ENCODE data around the gene REL.

Gene REL

GRCh38 chr2:60844105-60844504 is 37.3 kb upstream of the REL start:
- Histone ChIP-seq H3K4me3 (ENCODE audit: low read depth in 1 of 5, low read length in 5 of 5) (no peak overlapping the region), H3K9me3 (ENCODE audit: control insufficient read depth in 5 of 5, low read length in 5 of 5) (no peaks in the 10 kb centered on the region), H3K4me1 (ENCODE audit: control insufficient read depth in 5 of 5, insufficient read depth in 5 of 5, low read length in 5 of 5) (no peaks in the 10 kb centered on the region), H3K27ac (ENCODE audit: low read depth, low read length) (no peak overlapping the region), H3K9ac (ENCODE audit: low read length in 5 of 5) (no peak overlapping the region), H3K36me3 (ENCODE audit: control insufficient read depth in 5 of 5, insufficient read depth in 5 of 5, low read length in 5 of 5) (no peaks in the 10 kb centered on the region), H3K27me3 (ENCODE audit: control insufficient read depth in 5 of 5, insufficient read depth in 4 of 5, low read length in 5 of 5) (no peaks in the 10 kb centered on the region)

GRCh38 chr2:60847854-60848253 is 33.5 kb upstream of the REL start:
- Histone ChIP-seq H3K9ac (ENCODE audit: low read length in 5 of 5) (no peak overlapping the region), H3K27ac (ENCODE audit: low read depth, low read length) (no peak overlapping the region), H3K27me3 (ENCODE audit: control insufficient read depth in 5 of 5, insufficient read depth in 4 of 5, low read length in 5 of 5) (no peaks in the 10 kb centered on the region), H3K36me3 (ENCODE audit: control insufficient read depth in 5 of 5, insufficient read depth in 5 of 5, low read length in 5 of 5) (no peaks in the 10 kb centered on the region), H3K4me1 (ENCODE audit: control insufficient read depth in 5 of 5, insufficient read depth in 5 of 5, low read length in 5 of 5) (peaks cover 0 to 5% (median 0%) of the 10 kb centered on the region in 5 donors), H3K9me3 (ENCODE audit: control insufficient read depth in 5 of 5, low read length in 5 of 5) (no peaks in the 10 kb centered on the region), H3K4me3 (ENCODE audit: low read depth in 1 of 5, low read length in 5 of 5) (no peak overlapping the region)

- Histone ChIP-seq H3K36me3 (ENCODE audit: control insufficient read depth in 5 of 5, insufficient read depth in 5 of 5, low read length in 5 of 5) (no peaks in the 10 kb centered on the region), H3K9ac (ENCODE audit: low read length in 5 of 5) (no peak overlapping the region), H3K27me3 (ENCODE audit: control insufficient read depth in 5 of 5, insufficient read depth in 4 of 5, low read length in 5 of 5) (no peaks in the 10 kb centered on the region), H3K27ac (ENCODE audit: low read depth, low read length) (no peak overlapping the region), H3K4me3 (ENCODE audit: low read depth in 1 of 5, low read length in 5 of 5) (no peak overlapping the region), H3K9me3 (ENCODE audit: control insufficient read depth in 5 of 5, low read length in 5 of 5) (no peaks in the 10 kb centered on the region), H3K4me1 (ENCODE audit: control insufficient read depth in 5 of 5, insufficient read depth in 5 of 5, low read length in 5 of 5) (peaks cover 0 to 11% (median 0%) of the 10 kb centered on the region in 5 donors)
These were observed 32.2 kb upstream of the REL start for GRCh38 chr2:60849187-60849586.

GRCh38 chr2:60852282-60852860 is 29.0 kb upstream of the REL start:
- H3K36me3 ChIP-seq (ENCODE audit: control insufficient read depth in 5 of 5, insufficient read depth in 5 of 5, low read length in 5 of 5), result no peaks in the 10 kb centered on the region
- H3K4me1 ChIP-seq (ENCODE audit: control insufficient read depth in 5 of 5, insufficient read depth in 5 of 5, low read length in 5 of 5), result peaks cover 0 to 16% (median 0%) of the 10 kb centered on the region in 5 donors
- H3K9ac ChIP-seq (ENCODE audit: low read length in 5 of 5), result no peak overlapping the region
- no peaks in the 10 kb centered on the region for H3K27me3 ChIP-seq (ENCODE audit: control insufficient read depth in 5 of 5, insufficient read depth in 4 of 5, low read length in 5 of 5)
- no peak overlapping the region for H3K27ac ChIP-seq (ENCODE audit: low read depth, low read length)
- H3K4me3 ChIP-seq (ENCODE audit: low read depth in 1 of 5, low read length in 5 of 5), result no peak overlapping the region
- no peaks in the 10 kb centered on the region for H3K9me3 ChIP-seq (ENCODE audit: control insufficient read depth in 5 of 5, low read length in 5 of 5)

GRCh38 chr2:60853531-60853930 is 27.8 kb upstream of the REL start:
- Histone ChIP-seq H3K27me3 (ENCODE audit: control insufficient read depth in 5 of 5, insufficient read depth in 4 of 5, low read length in 5 of 5) (no peaks in the 10 kb centered on the region), H3K9me3 (ENCODE audit: control insufficient read depth in 5 of 5, low read length in 5 of 5) (no peaks in the 10 kb centered on the region), H3K4me3 (ENCODE audit: low read depth in 1 of 5, low read length in 5 of 5) (no peak overlapping the region), H3K9ac (ENCODE audit: low read length in 5 of 5) (no peak overlapping the region), H3K4me1 (ENCODE audit: control insufficient read depth in 5 of 5, insufficient read depth in 5 of 5, low read length in 5 of 5) (peaks cover 0 to 16% (median 0%) of the 10 kb centered on the region in 5 donors), H3K27ac (ENCODE audit: low read depth, low read length) (no peak overlapping the region), H3K36me3 (ENCODE audit: control insufficient read depth in 5 of 5, insufficient read depth in 5 of 5, low read length in 5 of 5) (no peaks in the 10 kb centered on the region)

GRCh38 chr2:60855989-60856669 is 25.2 kb upstream of the REL start:
- H3K27me3 ChIP-seq (ENCODE audit: control insufficient read depth in 5 of 5, insufficient read depth in 4 of 5, low read length in 5 of 5), result peaks cover 0 to under 1% (median 0%) of the 10 kb centered on the region in 5 donors
- H3K36me3 ChIP-seq (ENCODE audit: control insufficient read depth in 5 of 5, insufficient read depth in 5 of 5, low read length in 5 of 5), result no peaks in the 10 kb centered on the region
- H3K4me1 ChIP-seq (ENCODE audit: control insufficient read depth in 5 of 5, insufficient read depth in 5 of 5, low read length in 5 of 5), result peaks cover 0 to 16% (median 0%) of the 10 kb centered on the region in 5 donors
- H3K27ac ChIP-seq (ENCODE audit: low read depth, low read length), result no peak overlapping the region
- H3K9me3 ChIP-seq (ENCODE audit: control insufficient read depth in 5 of 5, low read length in 5 of 5), result no peaks in the 10 kb centered on the region
- no peak overlapping the region for H3K9ac ChIP-seq (ENCODE audit: low read length in 5 of 5)
- H3K4me3 ChIP-seq (ENCODE audit: low read depth in 1 of 5, low read length in 5 of 5), result no peak overlapping the region

- H3K27ac ChIP-seq (ENCODE audit: low read depth, low read length), result no peak overlapping the region
- no peak overlapping the region for H3K9ac ChIP-seq (ENCODE audit: low read length in 5 of 5)
- H3K9me3 ChIP-seq (ENCODE audit: control insufficient read depth in 5 of 5, low read length in 5 of 5), result peaks cover 0 to 5% (median 5%) of the 10 kb centered on the region in 5 donors
- H3K36me3 ChIP-seq (ENCODE audit: control insufficient read depth in 5 of 5, insufficient read depth in 5 of 5, low read length in 5 of 5), result no peaks in the 10 kb centered on the region
- peaks cover 0 to 6% (median 0%) of the 10 kb centered on the region in 5 donors for H3K27me3 ChIP-seq (ENCODE audit: control insufficient read depth in 5 of 5, insufficient read depth in 4 of 5, low read length in 5 of 5)
- no peak overlapping the region for H3K4me3 ChIP-seq (ENCODE audit: low read depth in 1 of 5, low read length in 5 of 5)
- peaks cover 0 to 16% (median 0%) of the 10 kb centered on the region in 5 donors for H3K4me1 ChIP-seq (ENCODE audit: control insufficient read depth in 5 of 5, insufficient read depth in 5 of 5, low read length in 5 of 5)
These were observed 24.3 kb upstream of the REL start for GRCh38 chr2:60857056-60857455.

- Histone ChIP-seq H3K27me3 (ENCODE audit: control insufficient read depth in 5 of 5, insufficient read depth in 4 of 5, low read length in 5 of 5) (peaks cover 0 to 6% (median 0%) of the 10 kb centered on the region in 5 donors), H3K27ac (ENCODE audit: low read depth, low read length) (no peak overlapping the region), H3K36me3 (ENCODE audit: control insufficient read depth in 5 of 5, insufficient read depth in 5 of 5, low read length in 5 of 5) (no peaks in the 10 kb centered on the region), H3K4me3 (ENCODE audit: low read depth in 1 of 5, low read length in 5 of 5) (no peak overlapping the region), H3K9ac (ENCODE audit: low read length in 5 of 5) (no peak overlapping the region), H3K9me3 (ENCODE audit: control insufficient read depth in 5 of 5, low read length in 5 of 5) (peaks cover 0 to 5% (median 5%) of the 10 kb centered on the region in 5 donors), H3K4me1 (ENCODE audit: control insufficient read depth in 5 of 5, insufficient read depth in 5 of 5, low read length in 5 of 5) (peaks cover 0 to 6% (median 0%) of the 10 kb centered on the region in 5 donors)
These were observed 22.5 kb upstream of the REL start for GRCh38 chr2:60858897-60859311.

GRCh38 chr2:60861736-60862135 is 19.6 kb upstream of the REL start:
- peaks cover 0 to 2% (median 0%) of the 10 kb centered on the region in 5 donors for H3K4me1 ChIP-seq (ENCODE audit: control insufficient read depth in 5 of 5, insufficient read depth in 5 of 5, low read length in 5 of 5)
- no peak overlapping the region for H3K9ac ChIP-seq (ENCODE audit: low read length in 5 of 5)
- H3K27me3 ChIP-seq (ENCODE audit: control insufficient read depth in 5 of 5, insufficient read depth in 4 of 5, low read length in 5 of 5), result peaks cover 0 to 6% (median 0%) of the 10 kb centered on the region in 5 donors
- H3K27ac ChIP-seq (ENCODE audit: low read depth, low read length), result no peak overlapping the region
- no peak overlapping the region for H3K4me3 ChIP-seq (ENCODE audit: low read depth in 1 of 5, low read length in 5 of 5)
- H3K36me3 ChIP-seq (ENCODE audit: control insufficient read depth in 5 of 5, insufficient read depth in 5 of 5, low read length in 5 of 5), result no peaks in the 10 kb centered on the region
- H3K9me3 ChIP-seq (ENCODE audit: control insufficient read depth in 5 of 5, low read length in 5 of 5), result peaks cover 0 to 5% (median 5%) of the 10 kb centered on the region in 5 donors

- Histone ChIP-seq H3K9ac (ENCODE audit: low read length in 5 of 5) (no peak overlapping the region), H3K27ac (ENCODE audit: low read depth, low read length) (no peak overlapping the region), H3K4me3 (ENCODE audit: low read depth in 1 of 5, low read length in 5 of 5) (no peak overlapping the region), H3K4me1 (ENCODE audit: control insufficient read depth in 5 of 5, insufficient read depth in 5 of 5, low read length in 5 of 5) (peaks cover 0 to 6% (median 5%) of the 10 kb centered on the region in 5 donors), H3K36me3 (ENCODE audit: control insufficient read depth in 5 of 5, insufficient read depth in 5 of 5, low read length in 5 of 5) (no peaks in the 10 kb centered on the region), H3K27me3 (ENCODE audit: control insufficient read depth in 5 of 5, insufficient read depth in 4 of 5, low read length in 5 of 5) (peaks cover 0 to 6% (median 0%) of the 10 kb centered on the region in 5 donors), H3K9me3 (ENCODE audit: control insufficient read depth in 5 of 5, low read length in 5 of 5) (peaks cover 0 to 5% (median 5%) of the 10 kb centered on the region in 5 donors)
These were observed 18.7 kb upstream of the REL start for GRCh38 chr2:60862642-60863041.
